Thyroid gland (tissue), 4 donors: ENCODE measurements around the gene C16orf96.

Experiments
- CTCF ChIP-seq, 6 experiments: fragments of 200-600 bp in 3 of 6; fragments of 450-650 bp in 3 of 6; sonication (generic) in 3 of 6; IDR thresholded peaks; one replicate each; pipeline ENCODE4 v1.5.1; 2016 to 2019; ENCODE audit warnings: antibody characterized with exemption in 6 of 6, mild to moderate bottlenecking in 2 of 6, inconsistent platforms in 1 of 6, moderate library complexity in 1 of 6
- POLR2A ChIP-seq, 2 donors: fragments of 450-650 bp; IDR thresholded peaks; one replicate each; pipeline ENCODE4 v1.6.1; 2017; ENCODE audit warnings: antibody characterized with exemption in 2 of 2, mild to moderate bottlenecking in 2 of 2, moderate library complexity in 1 of 2

- TF ChIP-seq CTCF (IDR thresholded peaks at IDR 0.05) (no peak), POLR2A (IDR thresholded peaks at IDR 0.05) (no peak)
Measured at GRCh38 chr16:4524571-4524970, 31.6 kb upstream of the C16orf96 start.
